Lower leg skin (tissue), 3 donors: ENCODE measurements around the gene UNC13C.

Source experiments
- POLR2A ChIP-seq, 2 donors: fragments of 450-650 bp; IDR thresholded peaks; one replicate each; pipeline ENCODE4 v1.6.1; 2016 to 2017; ENCODE audit warnings: antibody characterized with exemption in 2 of 2, mild to moderate bottlenecking in 1 of 2, moderate library complexity in 1 of 2
- TF ChIP-seq, protein P1 (sequence below), 3 donors: fragments of 450-650 bp; IDR thresholded peaks; one replicate each; pipeline ENCODE4 v1.5.1; 2016; ENCODE audit warnings: antibody characterized with exemption in 3 of 3, mild to moderate bottlenecking in 3 of 3, moderate library complexity in 2 of 3

DNA sequence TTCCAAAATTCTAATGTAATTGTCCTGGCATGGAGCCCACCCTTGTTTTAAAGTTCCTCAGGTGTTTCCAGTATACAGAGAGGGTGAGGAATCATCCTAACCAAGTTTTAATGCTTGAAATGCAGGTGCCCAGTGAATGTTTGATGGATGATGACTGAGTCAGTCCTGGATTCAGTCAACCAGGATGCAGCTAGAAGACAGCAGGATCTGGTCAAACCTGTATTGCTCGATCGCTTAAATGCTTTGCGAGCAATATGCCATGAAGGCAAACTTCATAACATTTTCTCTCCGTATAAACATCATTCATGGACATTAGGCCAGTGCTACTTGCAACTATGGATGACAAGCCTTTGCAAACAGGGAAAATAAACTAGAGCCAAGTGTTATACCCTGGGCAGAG, 627.3 kb downstream of the UNC13C start:
- TF ChIP-seq POLR2A (IDR thresholded peaks at IDR 0.05), result no peak
- TF ChIP-seq, protein P1, sequence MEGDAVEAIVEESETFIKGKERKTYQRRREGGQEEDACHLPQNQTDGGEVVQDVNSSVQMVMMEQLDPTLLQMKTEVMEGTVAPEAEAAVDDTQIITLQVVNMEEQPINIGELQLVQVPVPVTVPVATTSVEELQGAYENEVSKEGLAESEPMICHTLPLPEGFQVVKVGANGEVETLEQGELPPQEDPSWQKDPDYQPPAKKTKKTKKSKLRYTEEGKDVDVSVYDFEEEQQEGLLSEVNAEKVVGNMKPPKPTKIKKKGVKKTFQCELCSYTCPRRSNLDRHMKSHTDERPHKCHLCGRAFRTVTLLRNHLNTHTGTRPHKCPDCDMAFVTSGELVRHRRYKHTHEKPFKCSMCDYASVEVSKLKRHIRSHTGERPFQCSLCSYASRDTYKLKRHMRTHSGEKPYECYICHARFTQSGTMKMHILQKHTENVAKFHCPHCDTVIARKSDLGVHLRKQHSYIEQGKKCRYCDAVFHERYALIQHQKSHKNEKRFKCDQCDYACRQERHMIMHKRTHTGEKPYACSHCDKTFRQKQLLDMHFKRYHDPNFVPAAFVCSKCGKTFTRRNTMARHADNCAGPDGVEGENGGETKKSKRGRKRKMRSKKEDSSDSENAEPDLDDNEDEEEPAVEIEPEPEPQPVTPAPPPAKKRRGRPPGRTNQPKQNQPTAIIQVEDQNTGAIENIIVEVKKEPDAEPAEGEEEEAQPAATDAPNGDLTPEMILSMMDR (IDR thresholded peaks at IDR 0.05), result no peak
